Measurements from ENCODE around the gene CLINT1. TPM values are rescaled to one million over a fixed set of nuclear protein-coding genes. Genes with fewer than 3 reads are reported as not detected.
"Not testable (repeated sequence)": the region's sequence is repeated elsewhere in the genome, so short reads cannot be mapped to it uniquely, and the experiment has no call there.

The CLINT1 gene
- total and polyA plus RNA-seq, 2 experiments from 2014 or later, result 56.2 to 56.7 TPM

- H3K27ac ChIP-seq, result no peak overlapping the region
These were observed 2.2 kb upstream of the CLINT1 start for GRCh38 chr5:157860898-157861890.

GRCh38 chr5:157859227-157859575 is 256 bp upstream of the CLINT1 start:
- no peak overlapping the region for H3K27ac ChIP-seq
- H3K36me3 ChIP-seq, result no peaks in the 10 kb centered on the region
- H3K9me3 ChIP-seq (ENCODE audit: low read depth), result no peaks in the 10 kb centered on the region
- no peak for DNase-seq (ENCODE audit: low read depth in 1 of 2, low spot score in 1 of 2)
- H3K27me3 ChIP-seq, result no peaks in the 10 kb centered on the region
- H3K4me1 ChIP-seq (ENCODE audit: low read depth), result peaks cover 5% of the 10 kb centered on the region
- H3K4me3 ChIP-seq, result peak overlapping the region; percentile 44
- TF ChIP-seq CTCF (IDR thresholded peaks at IDR 0.05; ENCODE audit: low read depth, low read length), result no peak

More at GRCh38 chr5:157860898-157861890, 2.2 kb upstream of the CLINT1 start:
- H3K27me3 ChIP-seq, result no peaks in the 10 kb centered on the region
- DNase-seq (ENCODE audit: low read depth in 1 of 2, low spot score in 1 of 2), result no peak
- no peaks in the 10 kb centered on the region for H3K9me3 ChIP-seq (ENCODE audit: low read depth)
- H3K36me3 ChIP-seq, result no peaks in the 10 kb centered on the region
- H3K4me3 ChIP-seq, result no peak overlapping the region
- peaks cover 5% of the 10 kb centered on the region for H3K4me1 ChIP-seq (ENCODE audit: low read depth)
- TF ChIP-seq CTCF (IDR thresholded peaks at IDR 0.05; ENCODE audit: low read depth, low read length), result no peak

- peak; percentile 11 to 35 for DNase-seq (ENCODE audit: low read depth in 1 of 2, low spot score in 1 of 2)
- Histone ChIP-seq H3K27me3 (no peaks in the 10 kb centered on the region), H3K36me3 (no peaks in the 10 kb centered on the region), H3K4me3 (peak overlapping the region; percentile 44), H3K4me1 (ENCODE audit: low read depth) (peaks cover 5% of the 10 kb centered on the region), H3K9me3 (ENCODE audit: low read depth) (no peaks in the 10 kb centered on the region), H3K27ac (peak overlapping the region; percentile 77)
- TF ChIP-seq CTCF (IDR thresholded peaks at IDR 0.05; ENCODE audit: low read depth, low read length), result no peak
These were observed 974 bp downstream of the CLINT1 start for GRCh38 chr5:157857816-157858526.

- no peak overlapping the region for H3K27ac ChIP-seq
These were observed 3.4 kb downstream of the CLINT1 start for GRCh38 chr5:157855404-157855994.

GRCh38 chr5:157853365-157853764 is 5.6 kb downstream of the CLINT1 start:
- not testable (repeated sequence) for DNase-seq (ENCODE audit: low read depth in 1 of 2, low spot score in 1 of 2); H3K4me3 ChIP-seq; H3K27ac ChIP-seq; H3K4me1 ChIP-seq (ENCODE audit: low read depth); H3K27me3 ChIP-seq; H3K36me3 ChIP-seq; H3K9me3 ChIP-seq (ENCODE audit: low read depth)

More at GRCh38 chr5:157855404-157855994, 3.4 kb downstream of the CLINT1 start:
- TF ChIP-seq CTCF (IDR thresholded peaks at IDR 0.05; ENCODE audit: low read depth, low read length), result peak; percentile 75
- Histone ChIP-seq H3K9me3 (ENCODE audit: low read depth) (no peaks in the 10 kb centered on the region), H3K36me3 (no peaks in the 10 kb centered on the region), H3K27me3 (no peaks in the 10 kb centered on the region), H3K4me1 (ENCODE audit: low read depth) (peaks cover 5% of the 10 kb centered on the region), H3K4me3 (no peak overlapping the region)
- peak; percentile 69 to 81 for DNase-seq (ENCODE audit: low read depth in 1 of 2, low spot score in 1 of 2)
